SW 1271 (cell line): Measurements from ENCODE around the gene ADAMTSL4.
A peak's percentile ranks its signal among the peaks of the same experiment; 100 is the strongest.
"Not testable (repeated sequence)": the region's sequence is repeated elsewhere in the genome, so short reads cannot be mapped to it uniquely, and the experiment has no call there.

Experiments
- DNase-seq, 2 experiments: peaks; one replicate each; lab custom pipeline; 2025; lab: John Stamatoyannopoulos, UW

ADAMTSL4 gene

GRCh38 chr1:150567341-150567716 is 18.1 kb downstream of the ADAMTSL4 start:
- no peak for DNase-seq

DNA sequence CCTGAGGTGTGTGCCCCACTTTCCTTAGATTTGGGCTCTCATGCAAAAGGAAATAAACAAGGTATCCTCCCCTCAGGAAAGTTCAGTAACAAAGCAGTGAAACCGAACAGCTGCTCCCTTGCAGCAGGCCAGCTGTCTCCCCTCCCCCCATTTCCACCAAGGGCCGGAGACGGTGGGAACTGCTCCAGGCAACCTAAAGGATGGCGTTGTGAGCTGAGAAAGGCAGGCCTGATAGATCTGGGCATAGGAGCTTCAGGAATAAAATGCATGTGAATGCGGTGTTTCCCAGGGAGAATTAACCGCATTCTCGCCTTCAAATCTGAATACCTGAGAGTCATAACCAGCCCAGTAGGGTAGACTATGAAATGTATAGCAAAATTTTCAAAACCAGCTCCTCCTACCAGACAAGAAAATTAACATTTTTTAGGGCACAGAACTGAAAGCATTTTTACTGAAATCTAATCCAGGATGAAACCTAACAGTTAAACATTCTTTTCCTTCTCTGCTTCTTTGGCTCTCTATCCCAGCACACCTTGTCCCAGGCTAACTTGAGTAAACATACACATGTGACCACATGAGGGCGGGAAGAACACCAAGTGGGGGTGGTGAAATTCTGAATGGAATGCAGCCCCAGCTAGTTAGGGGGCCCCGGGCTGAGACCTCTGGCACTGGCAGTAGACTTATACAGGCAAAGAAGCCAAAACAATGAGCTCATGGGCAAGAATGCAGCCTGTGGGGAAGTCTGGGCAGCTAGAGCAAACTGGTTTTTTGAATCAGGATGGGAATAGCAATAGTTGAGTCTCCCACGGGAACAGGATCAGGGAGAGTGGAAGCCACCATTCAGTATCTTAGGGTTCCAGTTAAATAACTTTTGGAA is 18.7 kb downstream of the ADAMTSL4 start:
- DNase-seq: peak; percentile 49 to 67

- no peak for DNase-seq
These were observed 19.4 kb downstream of the ADAMTSL4 start for GRCh38 chr1:150568594-150568966.

DNA sequence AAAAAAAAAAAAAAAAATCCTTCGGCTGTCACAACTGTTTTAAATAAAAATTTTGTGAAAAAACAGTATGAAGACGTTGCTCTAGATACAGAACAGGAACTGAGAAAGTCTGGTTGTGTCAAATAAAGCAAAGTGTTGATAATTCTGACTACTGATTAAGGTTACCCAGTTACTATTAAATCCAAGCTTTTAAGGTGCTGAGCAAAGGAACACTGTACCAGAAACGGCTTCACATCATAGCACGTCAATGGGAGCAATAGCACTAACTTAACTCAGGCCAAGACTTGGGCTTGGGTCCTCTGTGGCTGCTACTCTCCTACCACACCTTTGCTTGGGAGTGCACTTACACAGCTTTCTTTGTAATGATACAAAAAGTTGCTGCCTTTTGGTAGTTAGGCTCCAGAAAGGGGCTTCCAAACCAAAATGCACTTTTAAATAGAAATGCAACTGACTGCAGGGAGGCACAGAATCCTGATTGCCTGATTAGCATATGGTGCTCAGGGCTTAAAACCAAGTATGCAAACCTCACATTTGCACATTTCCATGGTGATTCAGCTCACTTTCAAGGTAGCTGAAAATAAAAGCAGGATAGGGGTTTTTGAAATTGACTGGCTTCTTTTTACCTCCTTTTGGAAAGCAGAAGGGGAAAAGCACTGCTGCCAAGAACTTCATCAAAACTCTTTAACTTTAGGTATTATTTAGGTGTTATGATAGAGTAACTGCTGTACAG is 23.9 kb downstream of the ADAMTSL4 start:
- no peak for DNase-seq

GRCh38 chr1:150573648-150574071 is 24.5 kb downstream of the ADAMTSL4 start:
- DNase-seq: not testable (repeated sequence)

DNA sequence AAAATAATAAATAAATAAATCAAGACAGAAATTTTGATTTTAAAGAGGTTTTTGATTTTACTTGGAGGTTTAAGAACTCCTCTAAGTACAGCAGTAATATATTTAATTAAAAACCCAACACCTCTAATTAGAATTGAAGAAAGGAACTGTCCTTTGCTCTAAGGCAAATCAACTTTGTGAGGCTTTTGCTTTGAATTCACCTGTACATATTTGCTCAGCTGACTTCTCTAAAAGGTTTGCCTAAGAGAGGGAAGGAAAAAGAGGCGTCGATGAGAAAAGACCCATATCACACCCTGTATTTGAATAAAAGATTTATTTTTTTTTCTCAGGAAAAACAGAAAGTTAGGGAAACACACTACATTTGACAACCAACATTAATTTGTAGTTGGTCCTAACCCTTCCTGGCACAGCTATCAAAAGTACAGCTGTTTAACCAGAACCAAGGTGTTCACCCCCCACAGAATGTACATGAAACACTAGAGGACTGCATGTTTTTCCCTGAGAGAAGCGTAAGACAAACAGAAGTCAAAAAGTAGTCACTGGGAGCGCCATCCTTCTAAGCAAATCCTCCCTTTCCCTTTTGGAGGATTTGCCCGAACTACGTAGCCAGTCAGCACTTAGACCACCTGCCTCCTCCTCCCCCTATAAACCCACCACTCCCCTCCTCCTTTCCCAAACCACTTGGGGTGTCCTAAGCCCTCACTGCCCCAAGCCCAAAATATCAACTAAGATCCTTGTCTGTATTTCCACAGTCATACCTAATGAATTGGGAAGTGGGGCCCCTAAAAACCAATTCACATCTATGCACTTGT is 25.3 kb downstream of the ADAMTSL4 start:
- DNase-seq: no peak

DNA sequence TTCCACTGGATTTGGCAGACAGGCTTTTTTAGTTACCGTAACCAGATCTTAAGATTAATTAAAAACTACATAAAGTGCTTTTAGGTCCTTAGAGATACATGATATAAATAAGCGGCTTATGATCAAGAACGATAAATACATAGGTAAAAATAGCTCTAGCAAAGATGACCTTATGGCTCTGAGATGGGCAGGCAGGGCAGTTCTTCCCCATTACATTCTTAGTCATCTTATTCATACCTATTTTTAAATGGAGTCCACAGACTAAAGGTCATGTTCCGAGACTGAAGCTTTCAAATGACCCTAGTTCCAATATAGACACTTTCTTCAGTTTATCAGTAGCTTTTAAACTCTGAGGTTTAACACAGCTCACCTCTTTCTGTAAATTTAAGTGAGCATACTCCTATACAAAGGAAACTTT is 25.9 kb downstream of the ADAMTSL4 start:
- DNase-seq: no peak

DNA sequence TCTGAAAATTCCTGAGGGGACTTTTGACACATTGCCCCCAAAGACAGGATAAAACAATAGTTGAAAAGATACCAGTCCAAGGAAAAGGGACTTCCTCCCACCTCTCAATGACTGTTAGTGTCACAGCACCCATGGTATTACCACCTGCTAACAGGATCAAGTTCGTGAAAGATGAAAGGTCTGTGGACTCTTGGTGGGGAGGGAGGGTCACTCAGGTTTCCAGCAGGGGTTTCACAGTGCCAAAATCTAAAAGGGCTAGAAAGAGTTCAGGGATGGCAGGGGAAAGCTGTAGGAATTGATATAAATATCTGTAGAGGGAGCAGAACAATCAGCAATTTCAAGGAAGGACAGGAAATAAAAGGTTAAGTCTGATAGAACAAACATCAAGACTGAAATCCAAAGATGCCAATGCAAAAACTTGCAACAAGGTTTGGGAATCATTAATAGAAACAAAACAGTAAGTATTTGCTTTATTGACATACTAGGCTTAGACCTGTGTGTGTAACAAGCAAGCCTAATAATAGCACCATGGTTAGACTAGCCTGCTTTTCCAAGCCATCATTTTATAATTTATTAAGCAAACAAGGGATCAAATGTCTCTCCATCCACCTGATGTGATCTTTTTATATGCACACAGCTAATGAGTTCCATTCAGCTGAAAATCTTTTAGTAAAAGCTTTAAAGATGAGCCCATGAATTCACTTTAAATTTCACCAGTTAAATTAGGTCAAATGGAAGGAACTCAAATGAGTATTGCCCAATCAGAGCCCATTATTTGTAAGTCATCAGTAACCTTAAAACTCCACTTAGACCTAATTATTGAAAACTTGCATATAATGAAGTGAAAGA is 26.5 kb downstream of the ADAMTSL4 start:
- no peak for DNase-seq

- DNase-seq: no peak
These were observed 27.1 kb downstream of the ADAMTSL4 start for GRCh38 chr1:150576367-150576711.

DNA sequence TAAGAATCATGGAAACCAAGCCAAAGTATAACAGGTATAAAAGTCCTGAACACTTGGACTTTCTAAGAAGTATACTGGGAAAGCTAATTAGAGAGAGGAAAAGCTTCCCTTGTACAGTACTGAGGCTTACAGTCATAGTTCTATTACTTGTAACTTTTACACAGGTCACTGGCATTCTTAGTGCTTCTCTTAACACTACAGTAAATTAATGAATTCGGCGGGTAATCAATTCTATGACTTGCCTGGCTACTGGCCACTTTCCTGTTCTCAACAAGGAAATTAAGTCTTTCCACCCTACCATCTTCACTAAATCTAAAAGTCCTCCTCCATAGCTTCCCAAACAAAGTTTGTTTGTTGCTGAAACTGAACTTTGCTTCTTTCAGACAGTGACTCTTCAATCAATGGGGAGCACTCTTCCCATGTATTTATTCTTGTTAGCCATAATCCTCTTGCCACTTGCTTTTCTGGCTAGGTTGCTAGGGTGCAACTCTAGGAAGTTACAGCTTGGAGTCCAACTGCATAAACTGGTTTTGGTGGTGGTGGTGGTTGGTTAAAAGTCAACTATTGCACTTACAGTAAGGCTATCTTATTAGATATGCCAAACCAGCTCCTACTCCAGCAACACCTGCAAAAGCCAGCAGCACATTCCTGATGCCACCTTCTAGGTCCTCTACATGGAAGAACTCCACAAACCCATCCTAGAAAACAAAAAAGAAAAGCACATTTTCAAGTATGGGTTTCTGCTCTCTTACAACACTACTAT is 27.8 kb downstream of the ADAMTSL4 start:
- DNase-seq: no peak

DNA sequence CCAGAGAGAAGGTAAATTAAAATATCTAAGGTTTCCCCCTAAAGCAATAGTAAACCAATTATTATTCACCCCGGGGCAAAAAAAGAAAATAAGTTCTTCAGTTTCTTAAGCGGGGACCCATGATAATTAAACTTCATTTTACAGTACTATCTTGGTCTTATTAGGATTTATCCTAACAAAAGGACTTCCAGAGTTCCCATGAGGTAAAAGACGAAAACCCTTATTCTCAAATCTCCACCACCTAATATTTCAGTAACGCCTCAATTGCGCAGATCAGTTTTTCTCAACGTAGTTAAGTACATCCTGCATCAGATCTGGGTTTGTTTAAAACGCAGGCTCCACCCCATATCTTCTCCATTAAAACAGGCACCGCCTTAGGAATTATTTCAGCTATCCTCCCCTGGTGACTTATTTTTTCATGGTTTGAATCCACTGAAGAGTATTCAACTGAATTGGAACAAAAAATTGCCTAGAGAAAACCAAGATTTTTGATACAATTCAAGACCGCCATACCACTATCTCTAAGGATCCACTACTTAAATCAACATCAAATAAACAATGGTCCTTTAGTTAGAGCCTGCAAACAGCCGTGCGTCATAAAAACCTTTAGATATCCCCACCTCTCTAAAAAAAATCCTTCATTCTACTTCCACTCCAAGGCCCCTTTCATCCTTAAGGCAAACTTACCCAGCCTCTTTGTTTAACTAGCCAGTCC is 28.5 kb downstream of the ADAMTSL4 start:
- no peak for DNase-seq

GRCh38 chr1:150578272-150579109 is 29.3 kb downstream of the ADAMTSL4 start:
- peak; percentile 30 to 72 for DNase-seq

- peak; percentile 60 to 91 for DNase-seq
These were observed 30.1 kb downstream of the ADAMTSL4 start, which contains the start of gene MCL1 for GRCh38 chr1:150579110-150579944. Gene MCL1, minus strand, starts transcription at chr1:150579610. Its CDS starts 80 bp downstream, at chr1:150579530.

GRCh38 chr1:150579945-150580642 is 30.9 kb downstream of the ADAMTSL4 start:
- DNase-seq: no peak

GRCh38 chr1:150580966-150581365 is 31.8 kb downstream of the ADAMTSL4 start:
- not testable (repeated sequence) for DNase-seq

- not testable (repeated sequence) for DNase-seq
These were observed 32.2 kb downstream of the ADAMTSL4 start for GRCh38 chr1:150581437-150581836.

GRCh38 chr1:150581962-150582361 is 32.8 kb downstream of the ADAMTSL4 start:
- not testable (repeated sequence) for DNase-seq
